ENCODE measurements around the gene TRIM66.

GRCh38 chr11:8674859-8675258 lies 7.6 kb downstream of the TRIM66 start:
- no peak for TF ChIP-seq CTCF (IDR thresholded peaks at IDR 0.05; ENCODE audit: low read depth, low read length)
- TF ChIP-seq MYC (IDR thresholded peaks at IDR 0.05; ENCODE audit: low read depth, low read length), result no peak
- TF ChIP-seq MAX (IDR thresholded peaks at IDR 0.05; ENCODE audit: low read depth, low read length), result no peak

Data from NB4 (cell line).